HuH-7 (cell line): ENCODE measurements around the gene SFI1.
A peak's percentile ranks its signal among the peaks of the same experiment; 100 is the strongest.

Experiments used
- DNase-seq: peaks from one replicate; pipeline ENCODE4 v3.0.0; 2011; ENCODE audit warnings: low spot score

Gene SFI1

GRCh38 chr22:31618471-31619176, 122.3 kb downstream of the SFI1 start:
- no peak for DNase-seq

- no peak for DNase-seq
Measured at GRCh38 chr22:31619611-31620300, 123.4 kb downstream of the SFI1 start.

GRCh38 chr22:31620756-31621480, 124.6 kb downstream of the SFI1 start:
- DNase-seq: no peak

GRCh38 chr22:31621507-31622124, 125.3 kb downstream of the SFI1 start:
- DNase-seq: no peak

GRCh38 chr22:31622980-31623379, 126.6 kb downstream of the SFI1 start:
- no peak for DNase-seq

GRCh38 chr22:31623592-31624304, 127.4 kb downstream of the SFI1 start:
- no peak for DNase-seq

- DNase-seq: no peak
Measured at GRCh38 chr22:31625257-31625640, 128.9 kb downstream of the SFI1 start.

GRCh38 chr22:31625661-31626426, 129.5 kb downstream of the SFI1 start:
- no peak for DNase-seq

- DNase-seq: peak; percentile 78
Measured at GRCh38 chr22:31626427-31627150, 130.3 kb downstream of the SFI1 start.

- DNase-seq: no peak
Measured at GRCh38 chr22:31627223-31627731, 130.9 kb downstream of the SFI1 start.

GRCh38 chr22:31628362-31628761, 132.0 kb downstream of the SFI1 start:
- no peak for DNase-seq

GRCh38 chr22:31628969-31629708, 132.8 kb downstream of the SFI1 start:
- DNase-seq: no peak

GRCh38 chr22:31629741-31630184, 133.4 kb downstream of the SFI1 start:
- DNase-seq: no peak

GRCh38 chr22:31630331-31631329, 134.3 kb downstream of the SFI1 start:
- DNase-seq: no peak

- no peak for DNase-seq
Measured at GRCh38 chr22:31631436-31631835, 135.1 kb downstream of the SFI1 start.

- no peak for DNase-seq
Measured at GRCh38 chr22:31635638-31636306, 139.4 kb downstream of the SFI1 start.

- no peak for DNase-seq
Measured at GRCh38 chr22:31637447-31637890, 141.1 kb downstream of the SFI1 start.
